Measurements from ENCODE around the gene POLR2L.

GRCh38 chr11:834371-835316 lies 7.7 kb downstream of the POLR2L start:
- TF ChIP-seq TAF1 (IDR thresholded peaks at IDR 0.05; ENCODE audit: low read depth, low read length) (no peak), POLR2AphosphoS5 (IDR thresholded peaks at IDR 0.05; ENCODE audit: low read depth, low read length) (no peak), POLR2A (IDR thresholded peaks at IDR 0.05; ENCODE audit: low read depth, low read length) (no peak), SPI1 (IDR thresholded peaks at IDR 0.05; ENCODE audit: low read depth, low read length) (no peak), POU2F2 (IDR thresholded peaks at IDR 0.05; ENCODE audit: low read depth, low read length) (no peak)
